HCEC 1CT (cell line): Measurements from ENCODE around the gene PNRC1.
"Not testable (repeated sequence)": the region's sequence is repeated elsewhere in the genome, so short reads cannot be mapped to it uniquely, and the experiment has no call there.

Experiments used
- DNase-seq: peaks from one replicate; pipeline ENCODE4 v3.0.0-alpha.2; 2017

Gene PNRC1

GRCh38 chr6:89116702-89117101, 36.2 kb downstream of the PNRC1 start:
- DNase-seq = no peak

- DNase-seq = peak; percentile 9
Observed at GRCh38 chr6:89117211-89118108, 36.9 kb downstream of the PNRC1 start, which contains the start of gene SRSF12. TSS of gene SRSF12 (minus strand) at chr6:89118071. CDS start at chr6:89117887, 184 bp downstream.

- DNase-seq = no peak
Observed at GRCh38 chr6:89118931-89119330, 38.4 kb downstream of the PNRC1 start.

- DNase-seq = peak; percentile 54
Observed at GRCh38 chr6:89120371-89120770, 39.8 kb downstream of the PNRC1 start.

GRCh38 chr6:89121934-89122333, 41.4 kb downstream of the PNRC1 start:
- no peak for DNase-seq

- peak; percentile 51 for DNase-seq
Observed at GRCh38 chr6:89122625-89123024, 42.1 kb downstream of the PNRC1 start.

- DNase-seq = not testable (repeated sequence)
Observed at GRCh38 chr6:89128256-89128671, 47.7 kb downstream of the PNRC1 start.

GRCh38 chr6:89131599-89131998, 51.0 kb downstream of the PNRC1 start:
- no peak for DNase-seq

GRCh38 chr6:89132057-89132456, 51.5 kb downstream of the PNRC1 start:
- no peak for DNase-seq

GRCh38 chr6:89133981-89134380, 53.4 kb downstream of the PNRC1 start:
- DNase-seq = no peak

- no peak for DNase-seq
Observed at GRCh38 chr6:89134723-89135122, 54.2 kb downstream of the PNRC1 start.
